Sigmoid colon (tissue), 4 donors: ENCODE measurements around the gene C10orf53.

Source experiments
- CTCF ChIP-seq, 4 experiments: fragments of 450-650 bp in 3 of 4; fragments of 200-600 bp in 1 of 4; IDR thresholded peaks; one replicate each; pipeline ENCODE4 v1.5.1; 2016 to 2019; ENCODE audit warnings: antibody characterized with exemption in 4 of 4, mild to moderate bottlenecking in 3 of 4, moderate library complexity in 2 of 4
- POLR2A ChIP-seq, 2 donors: fragments of 450-650 bp; IDR thresholded peaks; one replicate each; pipeline ENCODE4 v1.6.1; 2016; ENCODE audit warnings: antibody characterized with exemption in 2 of 2, mild to moderate bottlenecking in 2 of 2, moderate library complexity in 2 of 2
- POLR2AphosphoS5 ChIP-seq, 4 donors: sonication (generic); formaldehyde crosslinking; IDR thresholded peaks; one replicate each; pipeline ENCODE4 v1.6.1; 2017; ENCODE audit warnings: antibody characterized with exemption in 4 of 4

GRCh38 chr10:49679480-49679893 is at the start of gene C10orf53:
- no peak for TF ChIP-seq CTCF (IDR thresholded peaks at IDR 0.05)
- no peak for TF ChIP-seq POLR2AphosphoS5 (IDR thresholded peaks at IDR 0.05)
- TF ChIP-seq POLR2A (IDR thresholded peaks at IDR 0.05), result no peak
